Stimulated activated CD8-positive, alpha-beta memory T cell treated with anti-CD3 and anti-CD28 coated beads, Interleukin-12 subunit alpha, Interleukin-12 subunit beta, amount 100 ng/mL, for 1 hour (primary cell): Measurements from ENCODE around the gene TMEM132A.
"Not testable (repeated sequence)": the region's sequence is repeated elsewhere in the genome, so short reads cannot be mapped to it uniquely, and the experiment has no call there.

Experiments used
- DNase-seq: peaks from one replicate; pipeline ENCODE4 v3.0.0-alpha.2; 2020; ENCODE audit warnings: low read depth

Gene TMEM132A

GRCh38 chr11:60906132-60906972 lies 17.9 kb upstream of the TMEM132A start, which contains the start of gene PRPF19:
Gene PRPF19 (minus strand): TSS chr11:60906585. CDS start chr11:60906382, 203 bp downstream.
- peak; percentile 96 for DNase-seq

GRCh38 chr11:60908803-60909202 lies 15.5 kb upstream of the TMEM132A start:
- DNase-seq: no peak

- not testable (repeated sequence) for DNase-seq
Observed at GRCh38 chr11:60909680-60910280, 14.5 kb upstream of the TMEM132A start.

- DNase-seq: no peak
Observed at GRCh38 chr11:60910281-60910687, 14.0 kb upstream of the TMEM132A start.

- DNase-seq: no peak
Observed at GRCh38 chr11:60910711-60911380, 13.4 kb upstream of the TMEM132A start.

- DNase-seq: no peak
Observed at GRCh38 chr11:60912223-60912850, 11.9 kb upstream of the TMEM132A start.

- no peak for DNase-seq
Observed at GRCh38 chr11:60912851-60913528, 11.3 kb upstream of the TMEM132A start.

GRCh38 chr11:60913793-60914632 lies 10.2 kb upstream of the TMEM132A start, which contains the start of gene TMEM109:
Gene TMEM109 (plus strand): TSS chr11:60914158. CDS start chr11:60919694, 5,536 bp downstream.
- peak; percentile 82 for DNase-seq

GRCh38 chr11:60914633-60915247 lies 9.5 kb upstream of the TMEM132A start:
- no peak for DNase-seq

- DNase-seq: peak; percentile 44
Observed at GRCh38 chr11:60915248-60915914, 8.9 kb upstream of the TMEM132A start.

GRCh38 chr11:60916669-60917206 lies 7.5 kb upstream of the TMEM132A start:
- DNase-seq: no peak

- no peak for DNase-seq
Observed at GRCh38 chr11:60917267-60917666, 7.0 kb upstream of the TMEM132A start.

- DNase-seq: no peak
Observed at GRCh38 chr11:60918251-60918938, 5.9 kb upstream of the TMEM132A start.

- DNase-seq: no peak
Observed at GRCh38 chr11:60918939-60919265, 5.4 kb upstream of the TMEM132A start.

- no peak for DNase-seq
Observed at GRCh38 chr11:60919320-60919719, 4.9 kb upstream of the TMEM132A start.

GRCh38 chr11:60919956-60920355 lies 4.3 kb upstream of the TMEM132A start:
- DNase-seq: no peak

- DNase-seq: no peak
Observed at GRCh38 chr11:60921259-60921658, 3.0 kb upstream of the TMEM132A start.

GRCh38 chr11:60921777-60922335 lies 2.4 kb upstream of the TMEM132A start:
- DNase-seq: no peak

- DNase-seq: no peak
Observed at GRCh38 chr11:60922906-60923305, 1.4 kb upstream of the TMEM132A start.
